Lower lobe of right lung (tissue), 2 donors: Measurements from ENCODE around the gene WDHD1. TPM values are rescaled to one million over a fixed set of nuclear protein-coding genes. Genes with fewer than 3 reads are reported as not detected.
A peak's percentile ranks its signal among the peaks of the same experiment; 100 is the strongest.
"Not testable (repeated sequence)": the region's sequence is repeated elsewhere in the genome, so short reads cannot be mapped to it uniquely, and the experiment has no call there.

ENCODE experiments used
- ATAC-seq, 2 donors: fragments of 200-7000 bp; cut with Tn5 transposase; one replicate each; pipeline ENCODE4 v1.9.1; 2020 to 2022; ENCODE audit warnings: mild to moderate bottlenecking in 2 of 2, moderate library complexity in 2 of 2
- DNase-seq: peaks from one replicate; pipeline ENCODE4 v3.0.0-alpha.2; 2020
- H3K27ac ChIP-seq: fragments of 200-600 bp; one replicate; pipeline ENCODE4 v1.8.0; 2022
- H3K27me3 ChIP-seq: fragments of 200-600 bp; one replicate; pipeline ENCODE4 v1.8.0; 2022; ENCODE audit warnings: low read depth
- H3K36me3 ChIP-seq: fragments of 200-600 bp; one replicate; pipeline ENCODE4 v1.8.0; 2022; ENCODE audit warnings: mild to moderate bottlenecking
- H3K4me1 ChIP-seq: fragments of 200-600 bp; one replicate; pipeline ENCODE4 v1.8.0; 2022
- H3K4me3 ChIP-seq: fragments of 200-600 bp; one replicate; pipeline ENCODE4 v1.8.0; 2022; ENCODE audit warnings: mild to moderate bottlenecking
- H3K9me3 ChIP-seq: fragments of 200-600 bp; one replicate; pipeline ENCODE4 v1.8.0; 2022
- intact Hi-C: fragments of 100-400 bp; cut with DNase I; formaldehyde crosslinking; loops from one replicate; pipeline ENCODE4 v1.11.0; 2022
- total RNA-seq: library from RNA; stranded (reverse); fragmentation: NEBNext Ultra II Directional; extraction: Animal tissue kit (Norgen Biotek cat#: 25700); gene quantifications from one replicate; pipeline ENCODE4 v1.2.1, GENCODE V29; 2021
- TF ChIP-seq, protein P1 (sequence below): fragments of 200-600 bp; IDR thresholded peaks from one replicate; pipeline ENCODE4 v1.8.0; 2022; ENCODE audit warnings: antibody characterized with exemption, mild to moderate bottlenecking
- donor health status: DM: no; HTN: yes; CAD: no; lungs with severe emphysema.

Gene WDHD1
- total RNA-seq, 1 donor from 2014 or later: 3.5 TPM

DNA sequence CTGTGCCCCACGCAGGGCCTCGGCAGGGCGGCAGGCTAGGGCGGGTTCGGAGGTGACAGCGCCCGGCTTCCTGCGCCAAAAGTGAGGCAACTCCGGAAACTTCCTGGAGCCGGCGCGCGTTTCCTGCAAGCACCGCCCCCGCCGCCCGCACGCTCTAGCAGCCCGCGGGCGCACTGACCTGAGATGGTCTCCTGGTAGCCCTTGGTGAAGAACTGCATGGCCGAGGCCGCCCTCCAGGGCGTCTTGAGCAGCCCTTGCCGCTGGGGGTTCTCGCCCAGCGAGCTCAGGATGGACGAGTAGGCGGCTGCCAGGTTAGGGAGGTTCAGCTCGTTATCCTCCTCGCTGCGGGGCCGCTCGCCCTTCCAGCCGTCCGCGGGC, 124.8 kb downstream of the WDHD1 start:
- H3K9me3 ChIP-seq: no peaks in the 10 kb centered on the region
- intact Hi-C loops: no loop called here

DNA sequence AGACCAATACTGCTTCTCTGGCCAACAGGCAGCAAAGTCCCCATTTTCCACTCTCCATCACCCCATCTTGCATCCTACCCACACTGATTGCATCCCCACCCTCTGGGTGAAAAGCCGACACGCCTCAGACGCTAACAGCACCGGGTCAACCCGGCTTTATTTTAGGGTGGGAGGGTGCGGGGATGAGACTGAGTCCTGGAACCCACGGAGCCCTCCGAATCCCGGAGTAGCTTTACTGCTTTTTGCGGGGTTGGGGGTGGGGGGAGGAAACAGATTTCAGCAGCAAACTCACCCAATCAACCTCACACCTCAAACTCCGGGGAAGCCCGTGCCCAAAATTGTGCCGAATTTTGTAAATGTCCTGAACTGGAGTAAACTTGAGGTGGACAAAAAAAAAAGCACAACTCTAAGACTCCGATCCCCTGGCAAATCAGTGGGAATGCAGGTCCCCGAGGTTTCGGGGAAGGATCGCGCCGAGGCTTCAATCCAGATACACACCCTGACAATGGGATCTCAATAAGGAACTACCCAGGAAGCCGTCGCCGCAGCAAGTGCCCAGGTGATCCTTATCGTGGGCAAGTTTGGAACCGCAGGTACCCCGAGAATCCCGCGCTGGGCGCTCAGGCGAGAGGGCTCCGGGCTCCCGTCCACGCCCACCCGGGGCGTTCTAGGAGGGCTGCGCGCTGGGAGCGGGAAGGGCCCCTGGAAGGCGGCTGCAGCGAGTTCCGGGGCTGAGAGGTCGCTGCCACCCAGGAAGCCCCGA, 125.3 kb downstream of the WDHD1 start:
- peak overlapping the region; percentile 94 for H3K4me3 ChIP-seq
- H3K27me3 ChIP-seq: no peaks in the 10 kb centered on the region
- H3K9me3 ChIP-seq: no peaks in the 10 kb centered on the region
- H3K4me1 ChIP-seq: peaks cover 22% of the 10 kb centered on the region
- ATAC-seq (peak in 1 of 2 donors; percentile 51), DNase-seq (no peak)
- intact Hi-C loops: no loop called here
- TF ChIP-seq, protein P1, sequence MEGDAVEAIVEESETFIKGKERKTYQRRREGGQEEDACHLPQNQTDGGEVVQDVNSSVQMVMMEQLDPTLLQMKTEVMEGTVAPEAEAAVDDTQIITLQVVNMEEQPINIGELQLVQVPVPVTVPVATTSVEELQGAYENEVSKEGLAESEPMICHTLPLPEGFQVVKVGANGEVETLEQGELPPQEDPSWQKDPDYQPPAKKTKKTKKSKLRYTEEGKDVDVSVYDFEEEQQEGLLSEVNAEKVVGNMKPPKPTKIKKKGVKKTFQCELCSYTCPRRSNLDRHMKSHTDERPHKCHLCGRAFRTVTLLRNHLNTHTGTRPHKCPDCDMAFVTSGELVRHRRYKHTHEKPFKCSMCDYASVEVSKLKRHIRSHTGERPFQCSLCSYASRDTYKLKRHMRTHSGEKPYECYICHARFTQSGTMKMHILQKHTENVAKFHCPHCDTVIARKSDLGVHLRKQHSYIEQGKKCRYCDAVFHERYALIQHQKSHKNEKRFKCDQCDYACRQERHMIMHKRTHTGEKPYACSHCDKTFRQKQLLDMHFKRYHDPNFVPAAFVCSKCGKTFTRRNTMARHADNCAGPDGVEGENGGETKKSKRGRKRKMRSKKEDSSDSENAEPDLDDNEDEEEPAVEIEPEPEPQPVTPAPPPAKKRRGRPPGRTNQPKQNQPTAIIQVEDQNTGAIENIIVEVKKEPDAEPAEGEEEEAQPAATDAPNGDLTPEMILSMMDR: no peak
- H3K36me3 ChIP-seq: no peaks in the 10 kb centered on the region
- peak overlapping the region; percentile 90 for H3K27ac ChIP-seq

More for the DNA sequence above, 124.8 kb downstream of the WDHD1 start:
- TF ChIP-seq, protein P1: no peak
- Histone ChIP-seq H3K4me1 (peaks cover 22% of the 10 kb centered on the region), H3K27me3 (no peaks in the 10 kb centered on the region), H3K4me3 (peak overlapping the region; percentile 94), H3K36me3 (no peaks in the 10 kb centered on the region), H3K27ac (peak overlapping the region; percentile 90)
- ATAC-seq: peak; percentile 86 to 88
- DNase-seq: peak; percentile 88

DNA sequence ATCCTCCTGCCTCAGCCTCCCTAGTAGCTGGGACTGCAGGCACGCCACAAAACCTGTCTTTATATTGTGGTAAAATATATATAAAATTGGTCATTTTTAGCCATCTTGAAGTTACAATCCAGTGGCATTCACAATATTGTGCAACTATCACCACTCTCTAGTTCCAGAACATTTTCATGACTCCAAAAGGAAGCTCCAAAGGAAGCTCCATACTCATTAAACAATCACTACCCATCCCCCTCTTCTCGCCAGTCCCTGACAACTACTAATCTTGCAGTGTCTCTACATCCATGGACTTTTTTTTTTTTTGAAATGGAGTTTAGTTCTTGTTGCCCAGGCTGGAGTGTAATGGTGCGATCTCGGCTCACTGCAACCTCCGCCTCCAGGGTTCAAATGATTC, 127.3 kb downstream of the WDHD1 start:
- intact Hi-C loops: no loop called here
- TF ChIP-seq, protein P1: no peak
- no peak for ATAC-seq
- peaks cover 22% of the 10 kb centered on the region for H3K4me1 ChIP-seq
- no peak for DNase-seq
- H3K4me3 ChIP-seq: no peak overlapping the region
- H3K27me3 ChIP-seq: no peaks in the 10 kb centered on the region
- H3K36me3 ChIP-seq: no peaks in the 10 kb centered on the region
- no peaks in the 10 kb centered on the region for H3K9me3 ChIP-seq
- H3K27ac ChIP-seq: no peak overlapping the region

DNA sequence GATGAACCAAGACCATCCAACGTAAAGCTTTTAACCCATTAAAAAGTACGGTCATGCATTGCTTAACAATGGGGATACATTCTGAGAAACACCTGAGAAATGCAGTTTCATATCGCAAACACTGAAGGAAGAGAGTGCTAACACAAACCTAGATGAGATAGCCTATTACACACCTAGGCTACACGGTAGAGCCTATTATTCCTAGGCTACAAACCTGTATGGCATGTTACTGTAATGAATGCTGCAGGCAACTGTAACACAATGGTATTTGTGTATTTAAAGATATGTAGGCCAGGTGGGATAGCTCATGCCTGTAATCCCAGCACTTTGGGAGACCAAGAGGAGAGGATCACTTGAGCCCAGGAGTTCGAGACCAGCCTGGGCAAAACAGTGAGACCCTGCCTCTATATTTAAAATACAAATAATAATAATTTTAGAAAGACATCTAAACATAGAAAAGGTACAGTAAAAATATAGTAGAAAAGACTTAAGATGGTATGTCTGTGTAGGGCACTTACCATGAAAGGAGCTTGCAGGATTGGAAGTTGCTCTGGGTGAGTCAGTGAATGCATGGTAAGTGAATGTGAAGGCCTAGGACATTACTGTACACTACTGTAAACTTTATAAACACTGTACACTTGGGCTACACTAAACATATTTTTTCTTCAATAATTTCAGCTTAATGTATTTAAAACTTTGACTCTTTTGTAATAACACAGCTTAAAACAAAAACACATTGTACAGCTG, 128.9 kb downstream of the WDHD1 start:
- ATAC-seq, H3K36me3 ChIP-seq, H3K27ac ChIP-seq, H3K9me3 ChIP-seq, H3K4me3 ChIP-seq, H3K27me3 ChIP-seq, intact Hi-C loops, DNase-seq: not testable (repeated sequence)
- peaks cover 18% of the 10 kb centered on the region for H3K4me1 ChIP-seq

DNA sequence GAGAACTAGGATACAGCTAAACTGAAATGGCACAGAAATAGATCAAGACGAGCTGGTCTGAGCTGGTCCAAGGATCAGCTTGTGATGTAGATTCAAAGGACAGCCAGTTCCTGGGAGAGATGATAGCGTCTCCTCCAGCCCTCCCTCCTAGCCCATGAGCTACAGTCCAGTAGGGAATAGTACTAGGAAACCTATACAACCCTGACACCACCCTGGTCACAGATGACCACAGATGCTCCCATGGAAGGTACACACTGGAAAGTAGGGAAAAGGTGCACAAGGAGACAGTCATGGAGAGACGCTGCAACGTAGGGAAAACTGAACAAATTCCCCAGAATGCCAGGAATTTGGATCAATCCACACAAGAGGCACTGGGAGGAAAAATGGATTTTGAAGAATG, 131.2 kb downstream of the WDHD1 start:
- H3K27me3 ChIP-seq: no peaks in the 10 kb centered on the region
- no peak for DNase-seq
- no peak overlapping the region for H3K4me3 ChIP-seq
- H3K27ac ChIP-seq: no peak overlapping the region
- no peak for ATAC-seq
- intact Hi-C loops: no loop called here
- peaks cover 12% of the 10 kb centered on the region for H3K4me1 ChIP-seq
- TF ChIP-seq, protein P1: no peak
- no peaks in the 10 kb centered on the region for H3K9me3 ChIP-seq
- no peaks in the 10 kb centered on the region for H3K36me3 ChIP-seq

DNA sequence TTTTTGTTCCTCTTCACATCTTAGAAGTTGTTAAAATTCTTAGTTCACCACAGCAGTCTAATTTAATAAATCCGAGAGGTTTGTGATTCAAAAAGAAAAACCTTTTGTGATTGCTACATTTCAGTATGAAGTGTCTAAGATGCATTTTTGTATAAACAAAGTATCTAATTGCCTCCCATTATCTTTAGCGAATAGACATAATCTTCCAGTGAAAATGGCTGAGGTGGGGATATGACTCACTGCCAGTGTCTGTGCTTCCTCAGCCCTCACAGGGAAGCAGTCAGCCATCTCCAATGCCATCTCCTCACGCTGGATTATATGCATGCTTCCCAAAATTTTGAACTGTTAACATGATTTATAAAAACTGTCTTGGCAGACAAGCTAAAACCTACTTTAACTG, 131.9 kb downstream of the WDHD1 start:
- DNase-seq: no peak
- no peak overlapping the region for H3K27ac ChIP-seq
- H3K36me3 ChIP-seq: no peaks in the 10 kb centered on the region
- no peaks in the 10 kb centered on the region for H3K27me3 ChIP-seq
- no peaks in the 10 kb centered on the region for H3K9me3 ChIP-seq
- no peak overlapping the region for H3K4me3 ChIP-seq
- ATAC-seq: no peak
- peaks cover 6% of the 10 kb centered on the region for H3K4me1 ChIP-seq
- intact Hi-C loops: no loop called here
- TF ChIP-seq, protein P1: no peak
